Adrenal gland (tissue), 5 donors: ENCODE data around the gene SERGEF.

Experiments used
- POLR2A ChIP-seq, 2 donors: fragments of 450-650 bp; IDR thresholded peaks; one replicate each; pipeline ENCODE4 v1.6.1; 2017; ENCODE audit warnings: antibody characterized with exemption in 2 of 2, mild to moderate bottlenecking in 2 of 2, moderate library complexity in 1 of 2
- TF ChIP-seq, protein P1 (sequence below), 6 experiments: fragments of 450-650 bp in 4 of 6; fragments of 200-600 bp in 2 of 6; sonication (generic) in 1 of 6; IDR thresholded peaks; 1 replicate in 5 of 6; 2 replicates in 1 of 6; pipeline versions ENCODE4 v1.5.1 to v1.8.0; 2016 to 2021; ENCODE audit warnings: antibody characterized with exemption in 6 of 6, mild to moderate bottlenecking in 2 of 6, moderate library complexity in 1 of 6
- donor health status: DM: no; HTN: no; CAD: no.

DNA sequence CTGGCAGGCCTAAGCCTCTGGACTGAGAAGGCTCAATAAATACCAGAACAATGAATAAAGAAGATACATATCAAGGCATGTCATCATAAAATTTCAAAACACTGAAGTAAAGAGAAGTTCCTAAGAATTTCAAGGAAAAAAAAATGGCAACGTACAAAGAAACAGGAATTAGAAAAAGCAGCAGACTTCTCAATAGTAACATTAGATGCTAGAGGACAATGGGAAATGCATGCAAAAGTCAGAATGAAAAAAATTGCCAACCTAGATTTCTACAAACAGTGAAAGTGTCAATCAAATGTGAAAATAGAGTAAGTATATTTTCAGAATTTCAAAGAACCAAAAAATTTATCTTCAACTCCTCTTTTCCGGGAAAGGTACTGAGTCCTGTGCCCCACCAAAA is 153.3 kb downstream of the SERGEF start:
- TF ChIP-seq, protein P1, sequence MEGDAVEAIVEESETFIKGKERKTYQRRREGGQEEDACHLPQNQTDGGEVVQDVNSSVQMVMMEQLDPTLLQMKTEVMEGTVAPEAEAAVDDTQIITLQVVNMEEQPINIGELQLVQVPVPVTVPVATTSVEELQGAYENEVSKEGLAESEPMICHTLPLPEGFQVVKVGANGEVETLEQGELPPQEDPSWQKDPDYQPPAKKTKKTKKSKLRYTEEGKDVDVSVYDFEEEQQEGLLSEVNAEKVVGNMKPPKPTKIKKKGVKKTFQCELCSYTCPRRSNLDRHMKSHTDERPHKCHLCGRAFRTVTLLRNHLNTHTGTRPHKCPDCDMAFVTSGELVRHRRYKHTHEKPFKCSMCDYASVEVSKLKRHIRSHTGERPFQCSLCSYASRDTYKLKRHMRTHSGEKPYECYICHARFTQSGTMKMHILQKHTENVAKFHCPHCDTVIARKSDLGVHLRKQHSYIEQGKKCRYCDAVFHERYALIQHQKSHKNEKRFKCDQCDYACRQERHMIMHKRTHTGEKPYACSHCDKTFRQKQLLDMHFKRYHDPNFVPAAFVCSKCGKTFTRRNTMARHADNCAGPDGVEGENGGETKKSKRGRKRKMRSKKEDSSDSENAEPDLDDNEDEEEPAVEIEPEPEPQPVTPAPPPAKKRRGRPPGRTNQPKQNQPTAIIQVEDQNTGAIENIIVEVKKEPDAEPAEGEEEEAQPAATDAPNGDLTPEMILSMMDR (IDR thresholded peaks at IDR 0.05), result no peak
- no peak for TF ChIP-seq POLR2A (IDR thresholded peaks at IDR 0.05)
